A549 treated with GW870086 at 1 μM for 4 hours (cell line): Measurements from ENCODE around the gene CCDC97. TPM values are rescaled to one million over a fixed set of nuclear protein-coding genes. Genes with fewer than 3 reads are reported as not detected.

Source experiments
- total RNA-seq: library from RNA; stranded (reverse); fragments of 200-300 nt; extraction: Qiagen RNA extraction; gene quantifications from 5 replicates; pipeline ENCODE4 v1.2.3, GENCODE V29; 2022; ENCODE audit warnings: low read depth

The CCDC97 gene
- total RNA-seq: 33.3 to 44.7 TPM (median 40.2 TPM) in 5 replicates

DNA sequence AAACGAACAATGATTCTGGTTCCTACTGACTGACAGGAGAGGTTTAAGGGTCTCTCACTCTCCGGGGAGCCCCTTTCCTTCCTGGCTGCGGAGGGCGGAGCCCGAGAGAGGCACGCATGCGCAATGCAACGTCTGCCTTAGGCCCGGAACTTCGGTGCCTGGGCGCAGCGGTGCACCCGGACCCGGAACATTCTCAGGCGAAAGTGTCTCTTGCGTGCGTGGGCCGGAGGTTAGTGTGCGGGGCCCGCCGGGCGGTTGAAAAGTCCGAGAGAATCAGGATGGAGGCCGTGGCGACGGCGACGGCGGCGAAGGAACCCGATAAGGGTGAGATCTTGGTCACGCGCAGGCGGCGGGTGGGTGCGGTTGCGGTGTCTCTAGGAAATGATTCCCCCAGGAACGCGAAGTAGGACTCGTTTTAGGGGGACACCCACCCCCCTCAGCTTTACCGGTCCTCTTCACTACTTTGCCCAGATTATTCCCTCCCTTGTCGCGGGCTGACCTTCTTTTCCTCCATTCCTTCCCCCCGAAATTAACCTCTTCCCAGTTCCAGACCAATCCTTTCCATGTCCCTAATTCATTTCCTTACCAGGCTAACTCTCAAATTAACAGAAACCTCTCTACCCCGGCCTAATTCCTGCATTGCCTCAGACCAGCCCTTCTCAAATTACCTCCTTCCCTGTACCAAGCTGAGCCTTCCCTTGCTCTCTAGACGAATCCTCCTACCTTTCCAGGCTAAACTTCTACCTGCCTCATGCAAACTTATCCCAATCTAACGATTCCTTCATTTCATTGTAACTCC lies at the start of gene CCDC97:
Gene CCDC97 (plus strand): TSS at position 140 of the 799 bp plus-strand sequence. CDS start 139 bp downstream, at position 279.

DNA sequence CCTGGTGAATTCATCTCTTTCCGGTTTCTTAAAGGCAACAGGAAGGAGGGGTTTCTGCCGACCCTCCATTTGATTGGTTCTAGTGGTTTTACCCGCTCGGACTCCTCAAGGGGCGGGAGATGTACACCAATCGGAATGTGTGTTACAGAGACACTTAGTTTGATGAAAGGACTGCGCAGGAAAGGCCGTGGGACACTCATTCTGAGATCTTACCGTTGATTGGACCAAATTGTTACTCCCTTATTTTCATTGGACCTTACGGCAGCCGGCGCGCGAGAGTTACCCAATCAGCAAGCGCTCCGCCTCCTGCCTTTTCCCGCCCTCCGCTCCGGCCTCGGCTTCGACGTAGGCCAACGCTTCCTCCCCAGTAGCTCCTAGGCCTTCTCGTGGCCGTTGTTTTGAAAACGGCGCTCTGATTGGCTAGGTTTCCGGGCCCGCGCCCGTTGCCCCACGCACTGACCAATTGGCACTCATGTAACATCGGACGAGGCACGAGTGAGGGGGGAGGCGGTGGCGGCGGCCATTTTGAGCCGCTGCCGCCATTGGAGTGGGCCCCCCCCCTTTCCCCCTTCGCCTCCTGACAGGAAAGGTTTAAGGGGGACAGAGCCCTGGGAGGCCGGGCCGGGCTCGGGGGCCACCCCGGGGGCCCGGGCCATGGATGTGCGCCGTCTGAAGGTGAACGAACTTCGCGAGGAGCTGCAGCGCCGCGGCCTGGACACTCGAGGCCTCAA lies 46.0 kb upstream of the CCDC97 start, which contains the start of gene HNRNPUL1:
Gene HNRNPUL1 (plus strand): TSS at position 523 of the 731 bp plus-strand sequence. CDS start 132 bp downstream, at position 655.

GRCh38 chr19:41353466-41354342 lies 43.7 kb downstream of the CCDC97 start, which contains the start of gene TGFB1:
TSS of gene TGFB1 (minus strand) at chr19:41353922. CDS start at chr19:41353044, 878 bp downstream.

GRCh38 chr19:41363753-41364523 lies 54.0 kb downstream of the CCDC97 start, which contains the start of gene B9D2:
TSS of gene B9D2 (minus strand) at chr19:41364149. CDS start at chr19:41363519, 630 bp downstream.

Other genes with a start within 250 kb of the CCDC97 start
- gene CYP2A13, start 221.7 kb upstream of the CCDC97 start, total RNA-seq: not detected in 5 replicates
- gene CYP2F1, start 195.7 kb upstream of the CCDC97 start, total RNA-seq: not detected in 5 replicates
- 17.6 to 24.9 TPM (median 21.5 TPM) in 5 replicates for gene CYP2S1, start 117.0 kb upstream of the CCDC97 start, total RNA-seq
- gene AXL, start 90.9 kb upstream of the CCDC97 start, total RNA-seq: 101 to 107 TPM (median 104 TPM) in 5 replicates
- 287 to 313 TPM (median 295 TPM) in 5 replicates for gene HNRNPUL1, start 45.8 kb upstream of the CCDC97 start, total RNA-seq
- 129 to 146 TPM (median 143 TPM) in 5 replicates for gene TGFB1, start 43.8 kb downstream of the CCDC97 start, total RNA-seq
- 27.0 to 35.1 TPM (median 31.0 TPM) in 5 replicates for gene B9D2, start 54.0 kb downstream of the CCDC97 start, total RNA-seq
- 3.3 to 5.1 TPM (median 4.3 TPM) in 5 replicates for gene TMEM91, start 66.4 kb downstream of the CCDC97 start, total RNA-seq
- 82.4 to 100 TPM (median 93.5 TPM) in 5 replicates for gene EXOSC5, start 87.2 kb downstream of the CCDC97 start, total RNA-seq
- gene BCKDHA, start 87.6 kb downstream of the CCDC97 start, total RNA-seq: 36.2 to 44.5 TPM (median 41.7 TPM) in 5 replicates
- 0.07 to 0.37 TPM (median 0.08 TPM) in 3 of 5 replicates, not detected in the others for gene B3GNT8, start 117.2 kb downstream of the CCDC97 start, total RNA-seq
- gene DMAC2, start 129.7 kb downstream of the CCDC97 start, total RNA-seq: 102 to 116 TPM (median 111 TPM) in 5 replicates
- not detected in 5 replicates for gene ERICH4, start 133.0 kb downstream of the CCDC97 start, total RNA-seq